SK-N-MC (cell line): ENCODE results near the gene ZNF175.

Experiments
- EZH2 ChIP-seq: fragments of 200-600 bp; sonication (generic); IDR thresholded peaks from one replicate; pipeline ENCODE4 v1.6.1; 2017; ENCODE audit warnings: antibody characterized with exemption
- POLR2AphosphoS5 ChIP-seq: IDR thresholded peaks from 2 replicates; pipeline ENCODE4 v1.6.1; 2012; ENCODE audit warnings: mild to moderate bottlenecking, low read depth, low read length, borderline replicate concordance

GRCh38 chr19:51550848-51551672 lies 20.0 kb upstream of the ZNF175 start:
- TF ChIP-seq POLR2AphosphoS5 (no peak), EZH2 (no peak)
